Lung (tissue), 12 donors: ENCODE data around the gene FITM1. TPM values are rescaled to one million over a fixed set of nuclear protein-coding genes. Genes with fewer than 3 reads are reported as not detected.

ENCODE experiments used
- ATAC-seq: fragments of 200-7000 bp; cut with Tn5 transposase; one replicate; pipeline ENCODE4 v1.9.1; 2020; ENCODE audit warnings: moderate number of reproducible peaks; ENCODE audit not compliant: insufficient read depth, low FRiP score
- DNase-seq, 3 donors: peaks; one replicate each; pipeline ENCODE4 v3.0.0-alpha.2; 2013 to 2017
- H3K27ac ChIP-seq, 2 donors: one replicate each; pipeline ENCODE4 v1.5.1; 2013; ENCODE audit warnings: mild to moderate bottlenecking in 2 of 2, moderate library complexity in 2 of 2, control low read depth in 1 of 2, inconsistent platforms in 1 of 2, low read depth in 1 of 2, low read length in 1 of 2
- H3K27me3 ChIP-seq, 3 donors: one replicate each; pipeline ENCODE4 v1.5.1; 2013; ENCODE audit warnings: low read length in 2 of 3; ENCODE audit not compliant: control insufficient read depth in 3 of 3, insufficient read depth in 3 of 3
- H3K36me3 ChIP-seq, 4 donors: one replicate each; pipeline ENCODE4 v1.5.1; 2013; ENCODE audit warnings: low read length in 4 of 4, mild to moderate bottlenecking in 1 of 4, moderate library complexity in 1 of 4; ENCODE audit not compliant: control insufficient read depth in 4 of 4, insufficient read depth in 4 of 4
- H3K4me1 ChIP-seq, 5 donors: one replicate each; pipeline ENCODE4 v1.5.1; 2013; ENCODE audit warnings: low read length in 5 of 5, mild to moderate bottlenecking in 2 of 5, moderate library complexity in 1 of 5; ENCODE audit not compliant: control insufficient read depth in 5 of 5, insufficient read depth in 5 of 5
- H3K4me3 ChIP-seq: one replicate; pipeline ENCODE4 v1.5.1; 2013; ENCODE audit warnings: mild to moderate bottlenecking, control low read depth, moderate library complexity
- H3K9ac ChIP-seq, 2 donors: one replicate each; pipeline ENCODE4 v1.5.1; 2013; ENCODE audit warnings: low read length in 2 of 2, control low read depth in 1 of 2; ENCODE audit not compliant: insufficient read depth in 1 of 2
- H3K9me3 ChIP-seq, 4 donors: one replicate each; pipeline ENCODE4 v1.5.1; 2013; ENCODE audit warnings: low read length in 3 of 4, mild to moderate bottlenecking in 1 of 4, moderate library complexity in 1 of 4; ENCODE audit not compliant: control insufficient read depth in 4 of 4, insufficient read depth in 3 of 4
- WGBS, 2 donors: extraction: QIAGEN DNeasy Blood & Tissue Kit; methylation state at CpG; one replicate each; pipeline ENCODE4 v1.1.7; 2013; 5-methylcytosine and 5-hydroxymethylcytosine counted together
- polyA plus RNA-seq, 2 donors: library from polyadenylated mRNA; stranded (reverse); fragments of 200-250 nt; gene quantifications; one replicate each; pipeline ENCODE4 v1.2.1, GENCODE V29; 2013
- total RNA-seq, 2 donors: library from RNA; depleted of rRNA in 1 of 2; stranded (reverse); fragments of >200 nt in 1 of 2; gene quantifications; one replicate each; pipeline ENCODE4 v1.2.1, GENCODE V29; 2014 to 2021
- TF ChIP-seq, protein P1 (sequence below): IDR thresholded peaks from 2 replicates; pipeline ENCODE4 v1.5.1; 2012; ENCODE audit warnings: mild to moderate bottlenecking; ENCODE audit errors: control extremely low read depth, extremely low read depth
- donor health status: control.
- donor health status: control.
- donor health status: Bipolar disorder and iron deficiency.
- donor health status: healthy.
- donor health status: DM: yes; HTN: yes; CAD: no.

FITM1 gene
- total and polyA plus RNA-seq, 4 donors, result 0.48 to 1.4 (median 0.88) TPM

DNA sequence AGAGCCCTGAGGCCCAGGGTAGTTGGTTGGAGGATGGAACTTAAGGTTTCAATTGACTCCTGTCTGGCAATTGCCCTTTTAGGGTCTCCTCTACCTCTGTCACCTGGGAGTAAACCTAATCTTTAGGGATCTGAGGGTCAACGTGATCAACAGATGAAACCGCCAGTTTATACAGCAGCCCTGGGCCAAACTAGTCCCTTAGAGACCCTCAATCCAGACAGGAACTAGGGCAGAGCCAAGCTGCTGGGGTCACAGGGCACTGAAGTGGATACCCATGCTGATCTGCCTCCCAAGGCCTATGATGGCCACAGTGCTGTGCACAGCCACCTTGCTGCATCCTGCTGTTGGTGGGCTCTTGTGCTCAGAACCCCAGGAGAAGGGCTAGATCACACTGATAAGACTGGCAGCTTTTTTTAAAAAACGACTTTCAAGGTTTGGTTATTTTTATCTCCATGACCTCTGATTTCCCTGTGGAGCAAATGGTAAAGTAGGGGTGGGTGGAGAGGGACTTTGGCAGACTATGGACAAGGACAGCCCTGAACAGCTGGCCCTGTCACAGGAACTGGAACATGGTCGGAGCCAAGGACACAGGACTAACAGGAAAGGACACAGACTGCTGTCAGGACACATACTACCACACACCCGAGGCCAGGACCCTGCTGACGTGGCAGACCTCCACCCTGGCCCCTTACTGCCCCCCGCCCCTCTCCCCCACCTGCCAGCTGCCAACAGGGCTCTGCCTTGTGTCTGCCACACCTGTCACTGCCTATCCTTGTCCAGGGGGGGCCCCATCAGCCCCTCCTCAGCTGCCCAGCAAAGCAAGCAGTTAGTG is 474 bp downstream of the FITM1 start:
- no peaks in the 10 kb centered on the region for H3K27me3 ChIP-seq
- DNase-seq, result peak in 2 of 3 donors; percentile 45 to 59
- ATAC-seq, result no peak
- no peaks in the 10 kb centered on the region for H3K36me3 ChIP-seq
- 56 to 77% methylated on average over 7 of the region's 7 CpGs for WGBS, 2 donors
- no peak overlapping the region for H3K9ac ChIP-seq
- H3K27ac ChIP-seq, result peak overlapping the region; percentile 21 to 93
- H3K4me1 ChIP-seq, result peaks cover 0 to 8% (median 4%) of the 10 kb centered on the region in 5 donors
- TF ChIP-seq, protein P1, sequence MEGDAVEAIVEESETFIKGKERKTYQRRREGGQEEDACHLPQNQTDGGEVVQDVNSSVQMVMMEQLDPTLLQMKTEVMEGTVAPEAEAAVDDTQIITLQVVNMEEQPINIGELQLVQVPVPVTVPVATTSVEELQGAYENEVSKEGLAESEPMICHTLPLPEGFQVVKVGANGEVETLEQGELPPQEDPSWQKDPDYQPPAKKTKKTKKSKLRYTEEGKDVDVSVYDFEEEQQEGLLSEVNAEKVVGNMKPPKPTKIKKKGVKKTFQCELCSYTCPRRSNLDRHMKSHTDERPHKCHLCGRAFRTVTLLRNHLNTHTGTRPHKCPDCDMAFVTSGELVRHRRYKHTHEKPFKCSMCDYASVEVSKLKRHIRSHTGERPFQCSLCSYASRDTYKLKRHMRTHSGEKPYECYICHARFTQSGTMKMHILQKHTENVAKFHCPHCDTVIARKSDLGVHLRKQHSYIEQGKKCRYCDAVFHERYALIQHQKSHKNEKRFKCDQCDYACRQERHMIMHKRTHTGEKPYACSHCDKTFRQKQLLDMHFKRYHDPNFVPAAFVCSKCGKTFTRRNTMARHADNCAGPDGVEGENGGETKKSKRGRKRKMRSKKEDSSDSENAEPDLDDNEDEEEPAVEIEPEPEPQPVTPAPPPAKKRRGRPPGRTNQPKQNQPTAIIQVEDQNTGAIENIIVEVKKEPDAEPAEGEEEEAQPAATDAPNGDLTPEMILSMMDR, result no peak
- H3K4me3 ChIP-seq, result no peak overlapping the region
- no peaks in the 10 kb centered on the region for H3K9me3 ChIP-seq

DNA sequence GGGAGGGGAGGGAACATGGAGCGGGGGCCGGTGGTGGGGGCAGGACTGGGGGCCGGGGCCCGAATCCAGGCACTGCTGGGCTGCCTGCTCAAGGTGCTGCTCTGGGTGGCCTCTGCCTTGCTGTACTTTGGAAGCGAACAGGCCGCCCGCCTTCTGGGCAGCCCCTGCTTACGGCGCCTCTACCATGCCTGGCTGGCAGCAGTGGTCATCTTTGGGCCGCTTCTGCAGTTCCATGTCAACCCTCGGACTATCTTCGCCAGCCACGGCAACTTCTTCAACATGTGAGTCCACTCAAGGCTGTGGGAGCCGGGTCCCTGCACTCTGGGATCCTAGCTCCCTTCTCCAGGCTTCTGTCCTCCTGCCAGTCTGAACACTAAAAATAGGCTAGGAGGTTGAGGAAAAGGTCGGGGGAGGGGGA is 1.1 kb downstream of the FITM1 start:
- DNase-seq, result no peak
- TF ChIP-seq, protein P1, result no peak
- WGBS, 2 donors, result 83 to 92% methylated on average over 15 of the region's 15 CpGs
- H3K9ac ChIP-seq, result no peak overlapping the region
- no peaks in the 10 kb centered on the region for H3K36me3 ChIP-seq
- no peaks in the 10 kb centered on the region for H3K27me3 ChIP-seq
- peak overlapping the region; percentile 81 to 93 for H3K27ac ChIP-seq
- H3K4me1 ChIP-seq, result peaks cover 0 to 11% (median 4%) of the 10 kb centered on the region in 5 donors
- no peak for ATAC-seq
- H3K9me3 ChIP-seq, result no peaks in the 10 kb centered on the region
- no peak overlapping the region for H3K4me3 ChIP-seq

DNA sequence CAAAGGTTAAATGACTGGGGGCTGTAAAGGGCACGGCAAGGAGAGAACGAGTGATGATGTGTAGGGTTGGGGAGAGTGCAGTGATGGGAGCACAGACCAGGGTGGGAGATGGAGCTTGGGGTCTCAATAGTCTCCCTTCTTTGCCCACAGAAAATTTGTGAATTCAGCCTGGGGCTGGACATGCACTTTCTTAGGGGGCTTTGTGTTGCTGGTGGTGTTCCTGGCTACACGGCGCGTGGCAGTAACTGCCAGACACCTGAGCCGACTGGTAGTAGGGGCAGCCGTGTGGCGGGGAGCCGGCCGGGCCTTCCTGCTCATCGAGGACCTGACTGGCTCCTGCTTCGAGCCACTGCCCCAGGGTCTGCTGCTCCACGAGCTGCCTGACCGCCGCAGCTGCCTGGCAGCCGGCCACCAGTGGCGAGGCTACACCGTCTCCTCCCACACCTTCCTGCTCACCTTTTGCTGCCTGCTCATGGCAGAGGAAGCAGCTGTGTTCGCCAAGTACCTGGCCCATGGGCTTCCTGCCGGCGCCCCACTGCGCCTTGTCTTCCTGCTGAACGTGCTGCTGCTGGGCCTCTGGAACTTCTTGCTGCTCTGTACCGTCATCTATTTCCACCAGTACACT is 1.7 kb downstream of the FITM1 start:
- peaks cover 0 to under 1% (median 0%) of the 10 kb centered on the region in 4 donors for H3K36me3 ChIP-seq
- H3K27me3 ChIP-seq, result no peaks in the 10 kb centered on the region
- peaks cover 0 to 17% (median 7%) of the 10 kb centered on the region in 5 donors for H3K4me1 ChIP-seq
- 61 to 76% methylated on average over 24 of the region's 24 CpGs for WGBS, 2 donors
- DNase-seq (no peak), ATAC-seq (no peak)
- TF ChIP-seq, protein P1, result no peak
- no peak overlapping the region for H3K4me3 ChIP-seq
- peak overlapping the region in 1 of 2 donors; percentile 93 for H3K27ac ChIP-seq
- no peaks in the 10 kb centered on the region for H3K9me3 ChIP-seq
- H3K9ac ChIP-seq, result no peak overlapping the region
